Thyroid gland (tissue), 4 donors: ENCODE results near the gene SLC35F6. TPM values are rescaled to one million over a fixed set of nuclear protein-coding genes. Genes with fewer than 3 reads are reported as not detected.

ENCODE experiments used
- DNase-seq, 2 donors: peaks; one replicate each; pipeline ENCODE4 v3.0.0-alpha.2; 2019
- H3K27ac ChIP-seq, 3 donors: fragments of 200-600 bp; sonication (generic); 1 replicate in 2 of 3; 2 replicates in 1 of 3; pipeline ENCODE4 v1.5.1; 2016 to 2019; ENCODE audit warnings: mild to moderate bottlenecking in 1 of 3, moderate library complexity in 1 of 3
- H3K27me3 ChIP-seq: fragments of 200-600 bp; sonication (generic); one replicate; pipeline ENCODE4 v1.5.1; 2019
- H3K36me3 ChIP-seq, 2 donors: fragments of 200-600 bp; sonication (generic); one replicate each; pipeline ENCODE4 v1.5.1; 2016 to 2019
- H3K4me1 ChIP-seq, 2 donors: fragments of 200-600 bp; sonication (generic); one replicate each; pipeline ENCODE4 v1.5.1; 2017 to 2019
- H3K4me3 ChIP-seq, 3 donors: fragments of 200-600 bp; sonication (generic); replicated peaks in 1 of 3; 1 replicate in 2 of 3; 2 replicates in 1 of 3; pipeline ENCODE4 v1.5.1; 2016; ENCODE audit warnings: mild to moderate bottlenecking in 1 of 3
- H3K9me3 ChIP-seq: fragments of 200-600 bp; sonication (generic); one replicate; pipeline ENCODE4 v1.5.1; 2017
- POLR2A ChIP-seq, 2 donors: fragments of 450-650 bp; IDR thresholded peaks; one replicate each; pipeline ENCODE4 v1.6.1; 2017; ENCODE audit warnings: antibody characterized with exemption in 2 of 2, mild to moderate bottlenecking in 2 of 2, moderate library complexity in 1 of 2
- WGBS, 2 donors: methylation state at CpG; one replicate each; pipeline ENCODE4 v1.1.5; 2017; 5-methylcytosine and 5-hydroxymethylcytosine counted together
- intact Hi-C: fragments of 100-400 bp; cut with DNase I; formaldehyde crosslinking; loops from one replicate; pipeline ENCODE4 v1.15.1; 2023
- total RNA-seq, 4 donors: library from RNA; depleted of rRNA; stranded (reverse); fragments of >200 nt; gene quantifications; one replicate each; pipeline ENCODE4 v1.2.3, GENCODE V29; 2016
- TF ChIP-seq, protein P1 (sequence below), 6 experiments: fragments of 200-600 bp in 3 of 6; fragments of 450-650 bp in 3 of 6; sonication (generic) in 3 of 6; IDR thresholded peaks; one replicate each; pipeline ENCODE4 v1.5.1; 2016 to 2019; ENCODE audit warnings: antibody characterized with exemption in 6 of 6, mild to moderate bottlenecking in 2 of 6, inconsistent platforms in 1 of 6, moderate library complexity in 1 of 6

SLC35F6 gene
- total RNA-seq, 4 donors from 2014 or later = 73.1 to 91.2 (median 80.7) TPM

DNA sequence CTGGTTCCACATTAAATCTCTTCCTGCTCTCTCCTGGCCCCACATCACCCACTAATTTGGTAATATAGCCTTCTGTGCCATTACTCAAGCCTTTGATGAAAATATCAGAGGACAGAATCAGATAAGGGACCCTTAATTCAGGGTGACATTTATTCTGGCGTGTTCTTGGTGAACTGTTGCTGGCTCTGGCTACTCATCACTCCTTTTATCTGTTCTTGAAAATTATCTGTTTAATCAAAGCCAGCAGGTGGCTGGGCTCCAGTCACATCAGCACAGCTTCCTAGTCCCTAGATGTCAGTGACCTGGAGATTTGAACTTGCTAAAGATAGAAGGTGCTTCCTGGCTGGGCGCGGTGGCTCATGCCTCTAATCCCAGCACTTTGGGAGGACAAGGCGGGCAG lies 26.9 kb upstream of the SLC35F6 start:
- intact Hi-C loops = no loop called here
- WGBS, 2 donors = 86 to 88% methylated on average over 4 of the region's 4 CpGs
- TF ChIP-seq, protein P1, sequence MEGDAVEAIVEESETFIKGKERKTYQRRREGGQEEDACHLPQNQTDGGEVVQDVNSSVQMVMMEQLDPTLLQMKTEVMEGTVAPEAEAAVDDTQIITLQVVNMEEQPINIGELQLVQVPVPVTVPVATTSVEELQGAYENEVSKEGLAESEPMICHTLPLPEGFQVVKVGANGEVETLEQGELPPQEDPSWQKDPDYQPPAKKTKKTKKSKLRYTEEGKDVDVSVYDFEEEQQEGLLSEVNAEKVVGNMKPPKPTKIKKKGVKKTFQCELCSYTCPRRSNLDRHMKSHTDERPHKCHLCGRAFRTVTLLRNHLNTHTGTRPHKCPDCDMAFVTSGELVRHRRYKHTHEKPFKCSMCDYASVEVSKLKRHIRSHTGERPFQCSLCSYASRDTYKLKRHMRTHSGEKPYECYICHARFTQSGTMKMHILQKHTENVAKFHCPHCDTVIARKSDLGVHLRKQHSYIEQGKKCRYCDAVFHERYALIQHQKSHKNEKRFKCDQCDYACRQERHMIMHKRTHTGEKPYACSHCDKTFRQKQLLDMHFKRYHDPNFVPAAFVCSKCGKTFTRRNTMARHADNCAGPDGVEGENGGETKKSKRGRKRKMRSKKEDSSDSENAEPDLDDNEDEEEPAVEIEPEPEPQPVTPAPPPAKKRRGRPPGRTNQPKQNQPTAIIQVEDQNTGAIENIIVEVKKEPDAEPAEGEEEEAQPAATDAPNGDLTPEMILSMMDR (IDR thresholded peaks at IDR 0.05) = no peak
- no peak for TF ChIP-seq POLR2A (IDR thresholded peaks at IDR 0.05)

DNA sequence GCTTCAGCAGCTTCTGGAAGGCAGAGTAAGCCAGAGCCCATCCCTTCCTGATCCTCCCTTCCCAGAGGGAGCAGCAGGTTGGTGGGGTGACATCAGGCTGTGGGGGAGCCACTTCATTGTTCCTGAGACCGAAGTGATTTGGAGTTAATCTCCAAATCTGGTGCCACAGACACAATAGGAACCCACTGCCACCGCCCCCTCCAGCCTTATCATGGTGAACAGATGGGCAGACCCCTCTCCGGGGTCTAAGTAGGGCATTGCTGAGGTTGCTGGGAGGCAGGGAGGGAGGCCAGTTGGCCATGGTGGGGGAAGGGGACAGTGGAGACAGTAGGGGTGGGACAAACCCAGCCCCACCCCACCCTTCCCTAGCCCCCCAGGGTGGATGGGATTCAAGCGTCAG lies 25.6 kb upstream of the SLC35F6 start:
- Histone ChIP-seq H3K4me3 (no peak overlapping the region), H3K4me1 (peaks cover 8 to 13% of the 10 kb centered on the region in 2 donors), H3K27ac (no peak overlapping the region), H3K36me3 (no peaks in the 10 kb centered on the region), H3K27me3 (no peaks in the 10 kb centered on the region), H3K9me3 (no peaks in the 10 kb centered on the region)
- no peak for DNase-seq
- TF ChIP-seq, protein P1 (IDR thresholded peaks at IDR 0.05) = no peak
- TF ChIP-seq POLR2A (IDR thresholded peaks at IDR 0.05) = no peak
- intact Hi-C loops = no loop called here
- WGBS, 2 donors = 80 to 91% methylated on average over 4 of the region's 4 CpGs

More for the DNA sequence above, 26.9 kb upstream of the SLC35F6 start:
- no peaks in the 10 kb centered on the region for H3K36me3 ChIP-seq
- no peak overlapping the region for H3K27ac ChIP-seq
- H3K27me3 ChIP-seq = no peaks in the 10 kb centered on the region
- peaks cover 8 to 13% of the 10 kb centered on the region in 2 donors for H3K4me1 ChIP-seq
- no peak for DNase-seq
- no peaks in the 10 kb centered on the region for H3K9me3 ChIP-seq
- no peak overlapping the region for H3K4me3 ChIP-seq

DNA sequence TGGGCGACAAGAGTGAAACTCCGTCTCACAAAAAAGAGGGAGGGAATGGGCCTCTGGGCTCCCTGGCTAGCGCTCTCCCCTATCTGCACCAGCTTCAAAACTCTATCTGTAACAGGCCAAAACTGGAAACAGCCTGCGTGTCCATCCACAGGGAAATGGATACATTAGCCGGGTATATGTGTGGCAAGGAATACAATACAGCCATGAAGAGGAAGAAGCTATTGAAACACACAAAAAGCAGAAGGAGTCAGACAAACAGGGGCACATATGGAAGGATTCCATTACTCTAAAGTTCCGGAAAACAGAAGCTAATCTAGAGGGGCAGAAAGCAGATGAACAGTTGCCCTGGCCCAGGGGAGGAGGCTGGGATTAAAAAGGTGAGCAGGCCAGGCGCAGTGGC lies 24.6 kb upstream of the SLC35F6 start:
- H3K27me3 ChIP-seq = no peaks in the 10 kb centered on the region
- WGBS, 2 donors = 96 to 98% methylated on average over 7 of the region's 7 CpGs
- H3K9me3 ChIP-seq = no peaks in the 10 kb centered on the region
- no peaks in the 10 kb centered on the region for H3K36me3 ChIP-seq
- H3K4me3 ChIP-seq = no peak overlapping the region
- TF ChIP-seq POLR2A (IDR thresholded peaks at IDR 0.05) = no peak
- TF ChIP-seq, protein P1 (IDR thresholded peaks at IDR 0.05) = no peak
- DNase-seq = no peak
- H3K4me1 ChIP-seq = peaks cover 8 to 13% of the 10 kb centered on the region in 2 donors
- H3K27ac ChIP-seq = no peak overlapping the region
- intact Hi-C loops = no loop called here

DNA sequence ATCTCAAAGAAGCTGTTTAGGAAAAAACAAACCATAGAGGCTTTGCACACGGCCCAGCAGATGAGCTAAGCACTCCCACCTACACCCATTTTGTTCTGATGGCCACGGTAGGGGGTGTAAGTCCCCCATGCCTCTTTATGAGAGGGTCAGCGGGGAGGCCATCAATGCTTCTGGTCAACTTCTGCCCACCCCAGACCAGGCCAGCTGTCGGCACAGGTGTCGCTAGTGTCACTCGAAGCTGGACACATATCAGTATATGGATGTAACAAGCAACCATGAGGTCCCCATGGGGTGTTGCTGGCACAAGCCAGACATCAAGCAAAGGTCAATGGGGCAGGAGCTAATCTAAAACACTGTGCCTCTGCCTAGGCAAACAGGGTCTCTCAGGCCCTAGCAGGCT lies 23.7 kb upstream of the SLC35F6 start:
- no peak overlapping the region for H3K27ac ChIP-seq
- 85 to 87% methylated on average over 6 of the region's 6 CpGs for WGBS, 2 donors
- no peaks in the 10 kb centered on the region for H3K36me3 ChIP-seq
- DNase-seq = no peak
- no peaks in the 10 kb centered on the region for H3K27me3 ChIP-seq
- H3K9me3 ChIP-seq = no peaks in the 10 kb centered on the region
- no peak overlapping the region for H3K4me3 ChIP-seq
- TF ChIP-seq POLR2A (IDR thresholded peaks at IDR 0.05) = no peak
- TF ChIP-seq, protein P1 (IDR thresholded peaks at IDR 0.05) = no peak
- H3K4me1 ChIP-seq = peaks cover 8 to 13% of the 10 kb centered on the region in 2 donors
- intact Hi-C loops = no loop called here

DNA sequence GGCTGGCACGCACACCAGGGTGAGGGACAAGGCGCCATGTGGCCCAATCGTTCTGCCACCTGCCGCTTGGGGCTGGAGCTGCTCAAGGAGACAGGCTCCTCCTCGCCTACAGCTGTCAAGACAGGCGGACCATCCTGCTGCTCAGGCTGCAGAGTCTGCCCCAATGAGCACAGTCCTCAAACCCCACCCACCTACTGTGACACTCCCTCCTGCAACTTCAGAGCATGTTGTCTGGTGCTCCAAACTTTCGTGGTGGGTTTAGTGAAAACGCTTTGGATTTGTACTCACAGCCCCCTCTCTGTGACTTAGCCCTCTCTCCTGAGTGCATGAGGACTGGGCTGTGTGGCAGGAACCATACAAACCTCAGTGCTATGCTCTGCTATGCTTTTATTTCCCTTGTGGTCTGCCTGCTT lies 23.2 kb upstream of the SLC35F6 start:
- no peak for DNase-seq
- intact Hi-C loops = no loop called here
- Histone ChIP-seq H3K27ac (no peak overlapping the region), H3K9me3 (no peaks in the 10 kb centered on the region), H3K4me1 (peaks cover 7 to 8% of the 10 kb centered on the region in 2 donors), H3K27me3 (no peaks in the 10 kb centered on the region), H3K36me3 (no peaks in the 10 kb centered on the region), H3K4me3 (no peak overlapping the region)
- WGBS, 2 donors = 67 to 70% methylated on average over 8 of the region's 8 CpGs
- TF ChIP-seq POLR2A (IDR thresholded peaks at IDR 0.05) = no peak
- TF ChIP-seq, protein P1 (IDR thresholded peaks at IDR 0.05) = no peak
